BLaER1 treated with 17β-estradiol and CSF1 and Interleukin-3, amounts not matched to agents 10 nM and 100 nM (cell line): ENCODE measurements around the gene KANSL3.
A peak's percentile ranks its signal among the peaks of the same experiment; 100 is the strongest.
"Not testable (repeated sequence)": the region's sequence is repeated elsewhere in the genome, so short reads cannot be mapped to it uniquely, and the experiment has no call there.

Experiments used
- H3K27ac ChIP-seq, 11 experiments: shearing (Covaris generic); formaldehyde crosslinking; 2 replicates each; pipeline ENCODE4 v1.8.1; 2022
- H3K27me3 ChIP-seq, 11 experiments: shearing (Covaris generic); formaldehyde crosslinking; 2 replicates each; pipeline ENCODE4 v1.8.1; 2022
- H3K36me3 ChIP-seq, 11 experiments: shearing (Covaris generic); formaldehyde crosslinking; 2 replicates each; pipeline ENCODE4 v1.8.1; 2022
- H3K4me1 ChIP-seq, 10 experiments: shearing (Covaris generic); formaldehyde crosslinking; 2 replicates each; pipeline ENCODE4 v1.8.1; 2022
- H3K4me2 ChIP-seq, 11 experiments: shearing (Covaris generic); formaldehyde crosslinking; 2 replicates each; pipeline ENCODE4 v1.8.1; 2022
- H3K4me3 ChIP-seq, 10 experiments: shearing (Covaris generic); formaldehyde crosslinking; 2 replicates each; pipeline ENCODE4 v1.8.1; 2022
- H3K9ac ChIP-seq, 11 experiments: shearing (Covaris generic); formaldehyde crosslinking; 2 replicates each; pipeline ENCODE4 v1.8.1; 2022
- H3K9me3 ChIP-seq, 11 experiments: shearing (Covaris generic); formaldehyde crosslinking; replicated peaks in 1 of 11; 2 replicates each; pipeline ENCODE4 v1.8.1; 2022
- H4K20me1 ChIP-seq, 11 experiments: shearing (Covaris generic); formaldehyde crosslinking; 2 replicates each; pipeline ENCODE4 v1.8.1; 2022
- Cebpa-rat ChIP-seq, 11 experiments: shearing (Covaris generic); IDR thresholded peaks; 2 replicates each; pipeline ENCODE4 v1.8.1; 2022

KANSL3 gene

DNA sequence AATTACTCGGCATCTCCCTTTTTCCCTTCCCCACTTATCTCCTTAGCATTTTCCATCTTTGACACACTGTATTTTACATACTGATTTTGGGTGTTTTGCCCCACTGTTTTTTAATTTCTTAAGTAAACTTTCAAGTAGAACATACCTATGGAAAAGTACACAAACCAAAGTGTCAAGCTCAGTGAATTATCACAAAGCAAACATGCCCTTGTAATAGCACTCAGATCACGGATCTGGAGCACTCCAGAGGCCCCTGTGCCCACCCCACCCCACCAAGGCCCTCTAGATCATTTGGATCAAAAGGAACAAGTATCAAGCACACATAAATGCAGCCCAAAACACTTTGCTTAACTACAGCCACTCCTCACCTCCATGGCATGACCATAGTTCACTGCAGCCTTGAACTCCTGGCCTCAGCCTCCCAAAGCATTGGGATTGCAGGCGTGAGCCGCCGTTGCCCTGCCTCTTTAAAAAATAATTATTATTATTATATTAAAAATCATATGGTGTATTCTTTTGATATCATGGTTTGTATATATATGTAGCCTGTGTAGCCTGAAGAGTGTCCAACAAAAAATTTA is 42.5 kb upstream of the KANSL3 start:
- Histone ChIP-seq H3K9me3 (no peaks in the 10 kb centered on the region), H3K4me2 (no peak overlapping the region), H3K4me1 (peaks cover 5 to 30% (median 27%) of the 10 kb centered on the region in 10 experiments; a peak in 18 of 20 replicates), H3K4me3 (no peak overlapping the region), H3K27ac (no peak overlapping the region), H4K20me1 (no peaks in the 10 kb centered on the region), H3K36me3 (no peaks in the 10 kb centered on the region), H3K9ac (no peak overlapping the region), H3K27me3 (no peaks in the 10 kb centered on the region)
- no peak for TF ChIP-seq Cebpa-rat (IDR thresholded peaks at IDR 0.05)

- Histone ChIP-seq H4K20me1 (no peaks in the 10 kb centered on the region), H3K4me3 (no peak overlapping the region), H3K4me1 (peaks cover 5 to 22% (median 19%) of the 10 kb centered on the region in 10 experiments; a peak in 18 of 20 replicates), H3K9ac (no peak overlapping the region), H3K27me3 (no peaks in the 10 kb centered on the region), H3K36me3 (no peaks in the 10 kb centered on the region), H3K4me2 (no peak overlapping the region), H3K27ac (no peak overlapping the region), H3K9me3 (no peaks in the 10 kb centered on the region)
- TF ChIP-seq Cebpa-rat (IDR thresholded peaks at IDR 0.05) = no peak
Observed at GRCh38 chr2:96679848-96680247, 41.7 kb upstream of the KANSL3 start.

DNA sequence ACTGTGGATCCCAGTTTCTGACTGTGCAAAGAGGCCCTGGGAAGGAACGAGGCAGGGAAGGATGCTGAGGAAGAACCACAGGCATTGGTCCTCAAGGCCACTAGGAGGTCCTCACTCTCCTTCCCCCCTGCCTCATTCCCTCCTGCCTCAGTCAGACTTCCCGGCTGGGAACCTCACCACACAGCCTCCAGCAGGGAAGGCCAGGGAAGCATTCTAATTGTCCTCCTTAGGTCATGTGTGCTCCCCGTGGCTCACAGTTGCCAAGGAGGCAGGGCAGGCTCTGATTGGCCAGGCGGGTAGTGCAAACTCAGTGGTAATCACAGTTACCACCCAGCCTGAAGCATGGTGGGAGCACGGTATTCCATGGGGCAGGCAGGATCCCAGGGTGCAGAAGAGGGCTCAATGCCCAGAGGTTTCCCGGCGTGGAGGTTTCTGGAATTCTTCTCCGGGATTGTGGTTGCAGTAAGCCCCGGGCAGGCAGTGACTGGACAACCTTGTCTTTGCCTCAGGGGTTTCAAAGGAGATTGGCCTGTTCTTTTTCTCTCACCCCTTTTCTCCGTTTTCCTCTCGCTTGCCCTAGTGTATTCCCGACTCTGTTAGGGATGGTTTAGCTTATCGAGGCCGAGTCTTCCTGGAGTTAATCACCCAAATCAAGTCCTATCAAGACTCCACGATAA is 31.6 kb upstream of the KANSL3 start:
- Histone ChIP-seq H3K9ac (no peak overlapping the region), H3K27ac (no peak overlapping the region), H3K27me3 (no peaks in the 10 kb centered on the region), H3K4me3 (no peak overlapping the region), H3K9me3 (peaks cover 0 to 4% (median 1%) of the 10 kb centered on the region in 11 experiments; a peak in 7 of 22 replicates), H3K4me2 (no peak overlapping the region), H4K20me1 (no peaks in the 10 kb centered on the region), H3K36me3 (no peaks in the 10 kb centered on the region), H3K4me1 (peaks cover 0 to 24% (median 19%) of the 10 kb centered on the region in 10 experiments; a peak in 14 of 20 replicates)
- no peak for TF ChIP-seq Cebpa-rat (IDR thresholded peaks at IDR 0.05)

DNA sequence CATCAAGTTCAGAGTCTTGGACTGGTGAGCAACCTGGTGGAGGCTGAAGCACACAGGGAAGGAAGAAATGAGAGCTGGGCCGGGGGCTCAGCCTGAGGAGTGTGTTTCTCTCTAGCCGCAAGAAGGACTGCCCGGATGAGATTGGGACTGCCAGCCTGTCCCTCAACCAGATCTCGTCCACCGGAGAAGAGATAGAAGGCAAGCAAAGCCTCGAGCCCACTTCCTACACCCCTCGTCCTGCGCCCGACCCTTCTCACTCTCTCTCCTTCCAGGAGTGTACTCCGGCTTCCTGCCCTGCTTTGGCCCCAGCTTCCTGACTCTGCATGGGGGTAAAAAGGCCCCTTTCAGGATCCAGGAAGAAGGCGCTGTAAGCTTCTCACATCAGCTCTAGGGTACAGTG is 30.7 kb upstream of the KANSL3 start:
- H3K9ac ChIP-seq = no peak overlapping the region
- H3K4me3 ChIP-seq = no peak overlapping the region
- no peak overlapping the region for H3K4me2 ChIP-seq
- no peaks in the 10 kb centered on the region for H4K20me1 ChIP-seq
- H3K4me1 ChIP-seq = peaks cover 0 to 26% (median 19%) of the 10 kb centered on the region in 10 experiments; a peak in 14 of 20 replicates
- TF ChIP-seq Cebpa-rat (IDR thresholded peaks at IDR 0.05) = no peak
- peaks cover 8 to 11% (median 9%) of the 10 kb centered on the region in 11 experiments; a peak in 19 of 22 replicates for H3K9me3 ChIP-seq
- H3K27ac ChIP-seq = no peak overlapping the region
- no peaks in the 10 kb centered on the region for H3K36me3 ChIP-seq
- no peaks in the 10 kb centered on the region for H3K27me3 ChIP-seq

DNA sequence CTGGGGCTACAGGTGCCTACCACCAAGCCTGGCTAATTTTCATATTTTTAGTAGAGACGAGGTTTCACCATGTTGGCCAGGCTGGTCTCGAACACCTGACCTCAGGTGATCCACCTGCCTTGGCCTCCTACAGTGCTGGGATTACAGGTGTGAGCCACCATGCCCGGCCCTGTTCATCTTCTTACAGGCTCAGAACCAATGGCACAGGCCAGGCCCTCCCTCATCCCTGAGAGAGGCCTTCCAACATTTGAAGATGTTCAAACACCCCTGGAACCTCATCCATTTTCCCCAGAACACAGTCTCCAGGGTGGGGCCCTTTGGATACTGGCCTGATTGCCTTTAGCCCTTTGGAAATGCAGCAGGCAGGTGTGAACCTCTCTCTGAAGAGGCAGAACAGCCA is 27.6 kb upstream of the KANSL3 start:
- H3K36me3 ChIP-seq, H3K27me3 ChIP-seq, H3K4me3 ChIP-seq, H4K20me1 ChIP-seq: not testable (repeated sequence)
- Histone ChIP-seq H3K4me1 (peaks cover 0 to 26% (median 19%) of the 10 kb centered on the region in 10 experiments; a peak in 14 of 20 replicates), H3K27ac (peak overlapping the region in 7 of 11 experiments; percentile 8 to 66 (median 44); a peak in 9 of 22 replicates), H3K4me2 (peak overlapping the region in 7 of 11 experiments; percentile 18 to 70 (median 51); a peak in 12 of 22 replicates), H3K9ac (peak overlapping the region in 2 of 11 experiments; percentile 31 to 33; a peak in 1 of 22 replicates), H3K9me3 (peaks cover 8 to 16% (median 11%) of the 10 kb centered on the region in 11 experiments; a peak in 19 of 22 replicates)

DNA sequence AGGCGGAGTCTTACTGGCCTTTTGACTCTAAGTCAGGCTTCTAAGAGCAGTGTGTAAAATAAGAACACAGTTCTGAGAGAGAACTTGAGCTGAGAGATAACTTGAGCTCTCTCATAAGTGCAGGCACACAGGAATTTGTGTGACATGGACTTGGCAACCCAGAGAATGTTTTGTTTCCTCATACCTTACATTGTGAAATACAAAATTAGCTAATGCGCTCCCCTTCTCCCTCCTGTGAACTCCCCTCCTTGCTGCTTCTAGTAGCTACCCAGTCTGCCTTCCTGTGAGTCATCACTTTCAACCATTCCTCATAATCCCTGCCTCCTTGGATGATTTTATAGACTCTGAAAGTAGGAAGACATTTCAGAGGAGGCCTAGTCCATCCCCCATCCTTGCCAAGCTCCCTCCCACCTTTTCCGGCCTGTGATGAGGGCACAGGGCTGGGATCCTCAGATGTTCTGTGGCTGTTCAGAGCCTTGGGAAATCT is 27.0 kb upstream of the KANSL3 start:
- no peaks in the 10 kb centered on the region for H3K36me3 ChIP-seq
- H3K9me3 ChIP-seq = peaks cover 8 to 16% (median 11%) of the 10 kb centered on the region in 11 experiments; a peak in 19 of 22 replicates
- H4K20me1 ChIP-seq = no peaks in the 10 kb centered on the region
- peak overlapping the region in 7 of 11 experiments; percentile 8 to 66 (median 44); a peak in 10 of 22 replicates for H3K27ac ChIP-seq
- TF ChIP-seq Cebpa-rat (IDR thresholded peaks at IDR 0.05) = peak in 2 of 11 experiments; percentile 20 to 52; a peak in 2 of 22 replicates
- peak overlapping the region in 2 of 11 experiments; percentile 31 to 33; a peak in 2 of 22 replicates for H3K9ac ChIP-seq
- H3K27me3 ChIP-seq = no peaks in the 10 kb centered on the region
- no peak overlapping the region for H3K4me3 ChIP-seq
- peak overlapping the region in 8 of 11 experiments; percentile 18 to 70 (median 48); a peak in 15 of 22 replicates for H3K4me2 ChIP-seq
- peaks cover 0 to 26% (median 19%) of the 10 kb centered on the region in 10 experiments; a peak in 14 of 20 replicates for H3K4me1 ChIP-seq

GRCh38 chr2:96664366-96664925 is 26.3 kb upstream of the KANSL3 start:
- Histone ChIP-seq H3K9me3 (peaks cover 8 to 16% (median 12%) of the 10 kb centered on the region in 11 experiments; a peak in 19 of 22 replicates), H3K4me3 (no peak overlapping the region), H3K36me3 (no peaks in the 10 kb centered on the region), H3K4me2 (peak overlapping the region in 3 of 11 experiments; percentile 46 to 70 (median 64); a peak in 7 of 22 replicates), H3K27ac (peak overlapping the region in 5 of 11 experiments; percentile 16 to 66 (median 48); a peak in 10 of 22 replicates), H3K9ac (peak overlapping the region in 2 of 11 experiments; percentile 31 to 33; a peak in 2 of 22 replicates), H4K20me1 (no peaks in the 10 kb centered on the region), H3K27me3 (no peaks in the 10 kb centered on the region), H3K4me1 (peaks cover 0 to 26% (median 19%) of the 10 kb centered on the region in 10 experiments; a peak in 14 of 20 replicates)
- no peak for TF ChIP-seq Cebpa-rat (IDR thresholded peaks at IDR 0.05)

- no peak overlapping the region for H3K4me2 ChIP-seq
- peaks cover 0 to 26% (median 19%) of the 10 kb centered on the region in 10 experiments; a peak in 14 of 20 replicates for H3K4me1 ChIP-seq
- H3K9me3 ChIP-seq = peaks cover 8 to 16% (median 12%) of the 10 kb centered on the region in 11 experiments; a peak in 19 of 22 replicates
- no peak for TF ChIP-seq Cebpa-rat (IDR thresholded peaks at IDR 0.05)
- H3K27me3 ChIP-seq = no peaks in the 10 kb centered on the region
- no peak overlapping the region for H3K4me3 ChIP-seq
- no peak overlapping the region for H3K27ac ChIP-seq
- no peaks in the 10 kb centered on the region for H4K20me1 ChIP-seq
- no peaks in the 10 kb centered on the region for H3K36me3 ChIP-seq
- H3K9ac ChIP-seq = no peak overlapping the region
Observed at GRCh38 chr2:96663829-96664228, 25.7 kb upstream of the KANSL3 start.

GRCh38 chr2:96663177-96663576 is 25.1 kb upstream of the KANSL3 start:
- no peak for TF ChIP-seq Cebpa-rat (IDR thresholded peaks at IDR 0.05)
- no peaks in the 10 kb centered on the region for H4K20me1 ChIP-seq
- H3K27ac ChIP-seq = no peak overlapping the region
- peaks cover 8 to 16% (median 12%) of the 10 kb centered on the region in 11 experiments; a peak in 19 of 22 replicates for H3K9me3 ChIP-seq
- peaks cover 0 to 26% (median 19%) of the 10 kb centered on the region in 10 experiments; a peak in 14 of 20 replicates for H3K4me1 ChIP-seq
- no peak overlapping the region for H3K4me2 ChIP-seq
- no peaks in the 10 kb centered on the region for H3K27me3 ChIP-seq
- no peak overlapping the region for H3K4me3 ChIP-seq
- no peaks in the 10 kb centered on the region for H3K36me3 ChIP-seq
- no peak overlapping the region for H3K9ac ChIP-seq
